H9 (cell line): ENCODE measurements around the gene KCNE4. TPM values are rescaled to one million over a fixed set of nuclear protein-coding genes. Genes with fewer than 3 reads are reported as not detected.

Experiments used
- DNase-seq: peaks from one replicate; pipeline ENCODE4 v3.0.0-alpha.2; 2017
- H2AFZ ChIP-seq: one replicate; pipeline ENCODE4 v1.6.1; 2013; ENCODE audit warnings: mild to moderate bottlenecking, low read length, control low read depth, moderate library complexity
- H2AK5ac ChIP-seq: 2 replicates; pipeline ENCODE4 v1.6.1; 2013; ENCODE audit warnings: low read length, control low read depth, mixed read lengths; ENCODE audit not compliant: insufficient read length
- H2BK120ac ChIP-seq: one replicate; pipeline ENCODE4 v1.6.1; 2013; ENCODE audit warnings: low read depth, mild to moderate bottlenecking, low read length, control low read depth, inconsistent platforms; ENCODE audit not compliant: poor library complexity, severe bottlenecking
- H2BK12ac ChIP-seq: 2 replicates; pipeline ENCODE4 v1.6.1; 2013; ENCODE audit warnings: low read length, control low read depth, mixed read lengths, low read depth; ENCODE audit not compliant: insufficient read length
- H2BK15ac ChIP-seq: 2 replicates; pipeline ENCODE4 v1.6.1; 2013; ENCODE audit warnings: low read depth, low read length, control low read depth
- H2BK20ac ChIP-seq: one replicate; pipeline ENCODE4 v1.6.1; 2013; ENCODE audit warnings: low read depth, mild to moderate bottlenecking, low read length, control low read depth, inconsistent platforms; ENCODE audit not compliant: poor library complexity, severe bottlenecking
- H2BK5ac ChIP-seq: 2 replicates; pipeline ENCODE4 v1.6.1; 2013; ENCODE audit warnings: low read length, control low read depth, mixed read lengths; ENCODE audit not compliant: insufficient read length
- H3K14ac ChIP-seq: 2 replicates; pipeline ENCODE4 v1.6.1; 2013; ENCODE audit warnings: low read length, control low read depth; ENCODE audit not compliant: insufficient read depth
- H3K18ac ChIP-seq: 2 replicates; pipeline ENCODE4 v1.6.1; 2013; ENCODE audit warnings: low read depth, mild to moderate bottlenecking, mixed read lengths, low read length, control low read depth; ENCODE audit not compliant: insufficient read length
- H3K23ac ChIP-seq: 2 replicates; pipeline ENCODE4 v1.6.1; 2013; ENCODE audit warnings: low read length, control low read depth, mixed read lengths, low read depth; ENCODE audit not compliant: insufficient read length
- H3K23me2 ChIP-seq: 2 replicates; pipeline ENCODE4 v1.6.1; 2013; ENCODE audit warnings: low read depth, mild to moderate bottlenecking, mixed read lengths, low read length, control low read depth; ENCODE audit not compliant: insufficient read length, poor library complexity, severe bottlenecking
- H3K27ac ChIP-seq: 2 replicates; pipeline ENCODE4 v1.5.1; 2013; ENCODE audit warnings: low read length, control low read depth, mixed read lengths, low read depth; ENCODE audit not compliant: insufficient read length
- H3K27me3 ChIP-seq: 2 replicates; pipeline ENCODE4 v1.6.1; 2013; ENCODE audit warnings: low read length, control low read depth, inconsistent platforms; ENCODE audit not compliant: insufficient read depth
- H3K4ac ChIP-seq: 2 replicates; pipeline ENCODE4 v1.6.1; 2013; ENCODE audit warnings: low read depth, mild to moderate bottlenecking, control low read depth, inconsistent platforms, low read length, moderate library complexity
- H3K4me1 ChIP-seq: 2 replicates; pipeline ENCODE4 v1.6.1; 2013; ENCODE audit warnings: low read length, control low read depth, inconsistent platforms; ENCODE audit not compliant: insufficient read depth
- H3K4me2 ChIP-seq: 2 replicates; pipeline ENCODE4 v1.6.1; 2013; ENCODE audit warnings: low read length, control low read depth, mixed read lengths; ENCODE audit not compliant: insufficient read length, insufficient read depth
- H3K56ac ChIP-seq: 2 replicates; pipeline ENCODE4 v1.6.1; 2013; ENCODE audit warnings: low read depth, mild to moderate bottlenecking, mixed read lengths, low read length, control low read depth; ENCODE audit not compliant: insufficient read length
- H3K79me1 ChIP-seq: 2 replicates; pipeline ENCODE4 v1.6.1; 2013; ENCODE audit warnings: low read depth, mild to moderate bottlenecking, moderate library complexity, low read length, control low read depth, inconsistent platforms; ENCODE audit not compliant: insufficient read depth, poor library complexity, severe bottlenecking
- H3K79me2 ChIP-seq: 2 replicates; pipeline ENCODE4 v1.6.1; 2013; ENCODE audit warnings: low read length, control low read depth, inconsistent platforms; ENCODE audit not compliant: insufficient read depth
- H3K9ac ChIP-seq: 2 replicates; pipeline ENCODE4 v1.6.1; 2013; ENCODE audit warnings: low read length, control low read depth, mixed read lengths; ENCODE audit not compliant: insufficient read length; ENCODE audit errors: extremely low read depth
- H3K9me3 ChIP-seq: one replicate; pipeline ENCODE4 v1.6.1; 2013; ENCODE audit warnings: low read depth, low read length, inconsistent platforms; ENCODE audit not compliant: control insufficient read depth
- H3T11ph ChIP-seq: one replicate; pipeline ENCODE4 v1.6.1; 2013; ENCODE audit warnings: mild to moderate bottlenecking, low read length, control low read depth, inconsistent platforms
- H4K20me1 ChIP-seq: one replicate; pipeline ENCODE4 v1.6.1; 2013; ENCODE audit not compliant: control insufficient read depth, insufficient read length, insufficient read depth
- H4K5ac ChIP-seq: 2 replicates; pipeline ENCODE4 v1.6.1; 2013; ENCODE audit warnings: low read depth, mild to moderate bottlenecking, mixed read lengths, low read length, control low read depth; ENCODE audit not compliant: insufficient read length
- H4K8ac ChIP-seq: replicated peaks from 2 replicates; pipeline ENCODE4 v1.6.1; 2013; ENCODE audit warnings: low read length, control low read depth, mixed read lengths, low read depth; ENCODE audit not compliant: insufficient read length
- H4K91ac ChIP-seq: 2 replicates; pipeline ENCODE4 v1.6.1; 2013; ENCODE audit warnings: low read depth, mild to moderate bottlenecking, moderate library complexity, mixed read lengths, low read length, control low read depth; ENCODE audit not compliant: insufficient read length
- H3K27ac Mint-ChIP-seq, 3 experiments: 2 replicates in 2 of 3; 3 replicates in 1 of 3; pipeline ENCODE4 v1.8.0; 2020 to 2021; ENCODE audit warnings: mixed read lengths in 3 of 3, mild to moderate bottlenecking in 1 of 3, moderate library complexity in 1 of 3
- H3K27me3 Mint-ChIP-seq: 2 replicates; pipeline ENCODE4 v1.8.0; 2021; ENCODE audit warnings: low read depth, mild to moderate bottlenecking, moderate library complexity, mixed read lengths
- H3K36me3 Mint-ChIP-seq, 3 experiments: 2 replicates in 2 of 3; 3 replicates in 1 of 3; pipeline ENCODE4 v1.8.0; 2020 to 2021; ENCODE audit warnings: low read depth in 3 of 3, mixed read lengths in 3 of 3; ENCODE audit not compliant: insufficient read depth in 1 of 3
- H3K4me1 Mint-ChIP-seq, 2 experiments: 2 replicates each; pipeline ENCODE4 v1.8.0; 2020; ENCODE audit warnings: mixed read lengths in 2 of 2
- H3K4me3 Mint-ChIP-seq, 2 experiments: 2 replicates in 1 of 2; 3 replicates in 1 of 2; pipeline ENCODE4 v1.8.0; 2020 to 2021; ENCODE audit warnings: mild to moderate bottlenecking in 2 of 2, mixed read lengths in 2 of 2, moderate library complexity in 1 of 2
- H3K9me3 Mint-ChIP-seq, 2 experiments: 2 replicates in 1 of 2; 3 replicates in 1 of 2; pipeline ENCODE4 v1.8.0; 2020; ENCODE audit warnings: mild to moderate bottlenecking in 2 of 2, mixed read lengths in 2 of 2, moderate library complexity in 1 of 2
- CTCF ChIP-seq: fragments of 200-600 bp; sonication (generic); conservative IDR thresholded peaks from 3 replicates; pipeline ENCODE4 v1.8.0; 2021; ENCODE audit warnings: antibody characterized with exemption, mild to moderate bottlenecking
- WGBS: extraction: QIAGEN DNeasy Blood & Tissue Kit; methylation state at CpG from one replicate; pipeline ENCODE4 v1.1.7; 2013; ENCODE audit warnings: missing lambda C conversion rate, low lambda C conversion rate, mixed read lengths; ENCODE audit not compliant: insufficient read length; ENCODE audit errors: extremely low coverage; 5-methylcytosine and 5-hydroxymethylcytosine counted together
- total RNA-seq: library from RNA; stranded (reverse); gene quantifications from 2 replicates; pipeline ENCODE4 v1.2.1, GENCODE V29; 2021

KCNE4 gene
- total RNA-seq, 1 experiment from 2014 or later = 0.24 TPM

DNA sequence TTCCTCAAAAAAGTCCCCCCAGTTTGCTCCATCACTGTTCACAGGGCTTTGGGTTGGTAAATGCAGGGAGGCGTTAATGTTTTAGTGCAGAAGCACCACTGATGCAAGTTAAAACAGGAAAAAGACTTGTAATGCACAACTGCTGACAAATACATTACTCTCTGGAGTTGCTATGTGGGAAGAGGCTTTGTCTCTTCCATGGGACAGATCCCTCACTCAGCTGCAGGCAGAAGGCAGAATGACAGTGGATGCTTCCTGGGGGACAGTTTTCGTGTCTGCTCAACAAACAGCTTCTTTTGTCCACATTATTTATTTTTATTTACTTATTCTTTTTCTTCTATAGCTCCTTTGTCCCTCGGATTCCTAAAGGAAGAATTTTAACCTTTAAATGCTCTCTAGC lies 22.7 kb upstream of the KCNE4 start:
- H4K91ac ChIP-seq = no peak overlapping the region
- DNase-seq = no peak

More for the DNA sequence above, 22.7 kb upstream of the KCNE4 start:
- Histone ChIP-seq H3K23me2 (no peaks in the 10 kb centered on the region), H4K8ac (no peak overlapping the region), H3K23ac (no peak overlapping the region), H3K56ac (no peak overlapping the region), H4K20me1 (no peaks in the 10 kb centered on the region), H3K4ac (no peak overlapping the region), H4K5ac (no peak overlapping the region), H3K14ac (no peak overlapping the region), H3K9ac (no peak overlapping the region), H2BK20ac (no peak overlapping the region), H3K27ac (no peak overlapping the region), H3K4me1 (0 out of 2 replicates have a peak, but pooled peaks cover 3% of the 10 kb centered on the region), H3K79me2 (no peaks in the 10 kb centered on the region), H2BK120ac (no peak overlapping the region), H3K79me1 (no peaks in the 10 kb centered on the region), H3K9me3 (peaks cover 15% of the 10 kb centered on the region), H2AFZ (no peak overlapping the region), H2BK15ac (no peak overlapping the region), H3T11ph (no peak overlapping the region), H3K18ac (no peak overlapping the region), H3K4me2 (no peak overlapping the region), H3K27me3 (no peaks in the 10 kb centered on the region), H2BK5ac (no peak overlapping the region), H2AK5ac (no peak overlapping the region), H2BK12ac (no peak overlapping the region)
- no peak for TF ChIP-seq CTCF
- Mint-ChIP-seq H3K36me3 (peaks cover 22 to 44% (median 30%) of the 10 kb centered on the region in 3 experiments), H3K9me3 (peaks cover 37 to 42% of the 10 kb centered on the region in 2 experiments), H3K27me3 (no peaks in the 10 kb centered on the region), H3K27ac (no peak overlapping the region), H3K4me3 (no peak overlapping the region), H3K4me1 (peaks cover 14 to 20% of the 10 kb centered on the region in 2 experiments)
- no CpG with 5 or more reads among the region's 3 CpGs for WGBS
